RCC 7860 (cell line): ENCODE data around the gene AFMID.

Experiments used
- DNase-seq: peaks from one replicate; pipeline ENCODE4 v3.0.0-alpha.2; 2015; ENCODE audit warnings: low spot score
- FAIRE-seq: peaks from 2 replicates; lab custom pipeline; 2012; peaks lifted over from hg19 to GRCh38; lab: Jason Lieb, UNC

Gene AFMID

GRCh38 chr17:78236362-78237127 is 49.4 kb downstream of the AFMID start:
- DNase-seq = no peak
- no peak for FAIRE-seq

DNA sequence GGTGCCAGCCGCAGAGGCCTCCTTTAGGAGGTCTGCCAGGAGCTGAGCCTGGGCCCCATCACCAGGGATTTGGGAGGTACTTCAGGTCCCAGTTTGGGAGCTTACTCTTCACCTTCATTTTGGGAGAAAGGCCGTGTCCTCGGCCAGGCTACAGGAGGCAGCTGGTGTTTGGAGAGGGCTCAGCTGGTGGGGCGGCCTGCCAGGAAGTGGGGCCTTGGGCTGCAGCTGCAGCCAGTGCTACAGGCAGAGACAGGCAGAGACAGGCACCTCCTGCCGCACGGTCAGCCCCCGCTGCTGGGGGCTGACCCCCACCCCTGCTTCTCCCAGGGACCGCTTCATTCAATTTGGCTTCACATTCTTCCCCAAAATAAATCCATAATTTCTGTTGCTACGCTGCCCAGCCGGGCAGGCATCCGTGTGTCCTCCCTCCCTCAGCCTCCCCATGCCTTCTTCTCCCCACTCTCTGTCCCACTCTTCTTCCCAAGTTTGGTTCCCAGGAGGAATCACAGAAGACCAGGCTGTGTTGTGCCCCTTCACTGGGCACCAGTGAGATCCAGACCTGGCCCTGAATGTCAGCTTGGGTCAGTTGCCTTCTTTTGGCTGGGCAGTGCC is 50.3 kb downstream of the AFMID start:
- DNase-seq (no peak), FAIRE-seq (no peak)

- FAIRE-seq (no peak), DNase-seq (no peak)
Measured at GRCh38 chr17:78238823-78239488, 51.8 kb downstream of the AFMID start.

GRCh38 chr17:78239489-78239931 is 52.3 kb downstream of the AFMID start:
- DNase-seq = no peak

GRCh38 chr17:78240012-78240655 is 53.0 kb downstream of the AFMID start:
- DNase-seq (no peak), FAIRE-seq (no peak)

More at GRCh38 chr17:78239489-78239931, 52.3 kb downstream of the AFMID start:
- FAIRE-seq = no peak

DNA sequence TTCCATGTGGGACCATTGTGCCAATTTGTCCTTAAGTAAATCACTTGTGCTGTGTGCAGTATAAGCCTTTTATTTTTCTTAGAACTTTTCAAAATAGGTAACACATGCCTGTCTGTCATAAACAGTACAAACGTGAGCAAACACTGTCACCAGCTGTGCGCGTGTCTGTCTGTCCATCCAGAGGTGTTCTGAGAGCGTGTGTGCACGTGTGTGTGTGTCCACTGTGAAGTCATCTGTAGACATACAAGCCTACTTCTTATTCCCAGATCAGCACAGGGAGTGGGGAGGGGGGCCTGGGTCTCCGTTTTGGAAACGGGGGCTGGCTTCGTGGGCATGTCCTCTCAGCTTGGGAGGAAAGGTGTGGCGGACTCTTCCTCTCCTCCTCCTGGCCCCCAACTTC is 53.7 kb downstream of the AFMID start:
- DNase-seq (no peak), FAIRE-seq (no peak)

DNA sequence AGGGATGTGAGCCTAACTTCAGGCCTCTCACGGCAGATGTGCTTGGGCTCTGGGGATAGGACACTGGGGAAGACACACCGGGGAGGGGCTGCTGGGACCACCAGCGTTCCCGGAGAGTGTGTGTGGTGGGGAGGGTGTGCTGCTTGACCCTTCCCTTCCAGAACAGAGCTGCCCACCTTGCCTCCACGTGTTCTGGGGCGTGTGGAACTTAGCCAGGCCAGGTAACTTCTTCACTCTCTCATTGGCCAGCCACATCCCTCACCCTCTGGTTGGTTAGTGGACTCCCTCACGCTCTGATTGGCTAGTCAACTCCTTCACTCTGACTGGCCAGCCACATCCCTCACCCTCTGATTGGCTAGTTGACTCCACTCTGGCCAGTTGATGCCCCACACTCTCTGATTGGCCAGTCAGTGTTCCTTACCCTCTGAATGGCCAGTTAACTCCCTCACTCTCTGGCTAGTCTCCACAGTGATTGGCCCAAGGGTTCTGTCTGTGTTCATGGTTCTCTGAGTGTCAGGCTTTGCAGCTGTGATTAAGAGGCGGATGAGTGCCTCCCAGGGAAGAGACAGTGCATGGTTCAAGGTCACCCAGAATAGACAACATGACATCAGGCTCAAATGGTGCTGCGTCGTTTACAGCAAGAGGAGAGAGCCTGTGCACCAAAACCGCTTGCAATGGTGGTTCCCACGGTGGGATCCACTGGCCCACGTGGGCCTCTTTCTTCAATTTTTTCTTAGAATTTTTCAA is 54.3 kb downstream of the AFMID start:
- DNase-seq (peak; percentile 33), FAIRE-seq (no peak)

DNA sequence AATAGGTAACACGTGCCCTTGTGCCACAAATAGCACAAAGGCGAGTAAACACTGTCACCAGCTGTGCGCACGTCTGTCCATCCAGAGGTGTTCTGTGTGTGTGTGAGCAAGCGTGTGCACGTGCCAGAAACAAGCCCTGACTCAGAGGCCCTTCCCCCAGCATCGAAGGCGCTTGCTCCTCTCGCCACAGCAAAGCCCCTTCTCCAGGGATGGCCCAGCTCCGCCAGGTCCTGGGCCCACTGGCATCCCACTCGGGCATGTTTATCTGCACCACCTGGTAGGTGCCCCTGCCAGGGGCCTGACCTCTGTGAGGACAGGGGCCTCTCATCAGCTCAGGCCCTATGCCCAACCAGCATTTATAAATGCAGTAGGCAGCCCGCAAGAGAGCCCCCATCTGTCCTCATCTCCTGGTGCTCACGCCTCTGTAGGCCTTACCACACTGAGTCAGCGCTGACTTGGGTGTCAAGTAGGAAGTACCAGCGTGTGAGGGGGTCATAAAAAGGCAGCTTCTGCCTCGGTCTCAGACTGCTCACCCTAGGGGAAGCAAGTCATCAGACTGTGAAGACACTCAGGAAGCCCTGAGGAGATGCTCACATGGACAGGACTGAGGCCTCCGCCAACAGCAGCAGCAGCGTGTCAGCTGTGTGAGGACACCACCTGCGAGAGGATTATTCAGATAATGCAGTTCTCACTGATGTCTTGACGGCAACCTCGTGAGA is 55.0 kb downstream of the AFMID start:
- DNase-seq (peak; percentile 91), FAIRE-seq (peak; percentile 88)

- no peak for FAIRE-seq
- DNase-seq = no peak
Measured at GRCh38 chr17:78247304-78247703, 60.1 kb downstream of the AFMID start.

GRCh38 chr17:78248051-78248914 is 61.1 kb downstream of the AFMID start:
- DNase-seq (no peak), FAIRE-seq (no peak)

DNA sequence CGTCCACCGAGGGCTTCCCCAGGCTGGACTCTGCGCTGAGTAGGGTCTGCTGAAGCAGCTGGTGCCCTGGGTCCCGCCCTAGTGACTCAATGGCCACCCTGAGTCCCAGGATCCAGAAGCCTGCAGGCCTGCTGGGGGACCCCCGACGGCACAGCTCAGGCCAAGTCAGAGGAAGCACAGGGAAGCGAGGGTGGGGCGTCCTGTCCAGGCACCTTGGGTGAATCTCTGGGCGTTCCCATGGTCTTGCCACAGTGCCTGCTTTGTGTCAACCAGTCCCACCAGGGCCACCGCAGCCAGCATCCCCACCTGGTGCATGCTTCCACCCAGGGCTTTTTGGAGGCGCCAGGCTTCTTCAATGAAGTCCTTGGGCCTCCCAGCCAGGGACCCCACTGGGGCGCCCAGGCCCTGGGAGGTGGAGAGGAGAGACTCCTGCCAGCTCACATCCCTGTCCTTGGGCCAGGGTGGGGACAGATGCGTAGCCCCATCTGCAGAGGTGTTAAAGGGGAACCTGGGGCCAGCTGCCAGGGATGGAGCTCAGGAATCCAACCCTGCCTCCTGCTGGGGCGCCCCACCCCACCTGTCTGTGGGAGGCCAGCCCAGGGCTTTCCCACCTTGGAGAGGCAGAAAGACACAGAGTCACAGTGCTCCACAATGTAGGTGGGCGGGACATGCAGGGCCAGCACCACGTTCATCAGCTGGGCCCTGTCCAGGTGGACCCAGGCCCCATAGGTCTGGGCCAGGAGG is 62.1 kb downstream of the AFMID start:
- DNase-seq (no peak), FAIRE-seq (no peak)

- FAIRE-seq (no peak), DNase-seq (no peak)
Measured at GRCh38 chr17:78249818-78250806, 63.0 kb downstream of the AFMID start.

DNA sequence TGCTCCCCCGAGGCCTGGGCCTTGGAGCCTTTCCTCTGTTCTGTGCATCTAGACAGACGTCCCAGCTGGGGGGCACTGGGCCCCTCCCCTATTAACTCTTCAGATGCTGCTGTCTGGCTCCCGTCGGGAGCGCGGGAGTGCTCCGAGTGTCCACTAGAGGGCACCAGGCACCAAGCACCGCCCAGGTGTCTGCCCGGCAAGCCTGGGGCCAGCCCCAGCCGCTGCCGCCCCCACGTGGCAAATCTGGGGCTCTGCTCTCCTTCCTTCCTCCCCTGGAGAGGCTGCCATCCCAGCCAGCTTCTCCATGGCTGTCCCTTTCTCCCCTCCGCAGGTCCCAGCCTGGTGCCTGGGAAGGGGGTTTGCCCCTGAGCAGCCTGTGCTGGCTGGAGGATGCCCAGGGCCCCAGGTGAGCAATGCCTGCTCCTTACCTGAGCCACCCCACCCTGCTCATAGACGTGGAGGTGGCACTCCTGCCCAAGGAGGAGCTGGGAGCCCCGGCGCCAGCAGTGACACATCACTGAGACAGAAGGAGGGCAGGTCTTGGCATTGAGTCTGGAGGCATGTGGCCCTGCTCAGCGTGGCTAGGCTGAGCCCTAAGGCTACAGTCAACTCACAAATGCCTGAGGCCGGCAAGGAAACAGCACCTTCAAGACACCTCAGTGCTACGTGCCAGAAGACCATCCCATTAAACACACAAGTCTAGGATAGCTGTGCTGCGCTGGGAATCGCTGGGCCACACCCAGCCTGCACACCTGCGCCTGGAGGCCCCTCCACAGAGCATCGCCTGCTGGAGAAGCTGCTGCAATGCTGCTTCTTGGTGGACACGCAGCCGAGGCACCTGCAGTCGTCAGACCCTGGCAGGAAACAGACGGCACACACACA is 64.0 kb downstream of the AFMID start:
- FAIRE-seq = no peak
- DNase-seq = peak; percentile 77

- FAIRE-seq = no peak
- DNase-seq = no peak
Measured at GRCh38 chr17:78251773-78252103, 64.6 kb downstream of the AFMID start.

DNA sequence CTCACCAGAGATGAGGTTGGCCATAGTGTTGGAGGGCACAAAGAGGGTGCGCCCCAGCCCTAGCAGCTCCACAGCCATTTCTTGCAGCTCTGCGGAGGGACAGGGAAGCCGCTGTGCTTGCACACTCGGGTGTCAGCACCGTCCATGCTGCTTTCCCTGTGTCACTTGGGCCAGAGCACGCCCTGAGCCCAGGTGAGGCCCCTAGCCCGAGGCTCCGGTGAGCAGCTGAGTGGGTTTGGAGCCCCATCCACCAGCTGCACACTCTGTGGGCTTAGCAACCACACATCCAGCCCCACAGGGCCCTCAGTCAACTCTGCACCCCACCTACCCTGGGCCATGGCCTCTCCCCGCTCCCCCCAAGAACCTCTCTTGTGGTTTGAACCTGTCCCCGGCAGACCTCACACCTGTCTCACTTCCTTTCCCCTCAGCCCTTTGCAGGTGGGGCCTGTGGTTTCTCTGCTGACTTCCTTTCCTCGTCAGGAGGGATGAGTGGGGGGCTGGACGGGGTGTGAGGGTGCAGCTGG is 65.0 kb downstream of the AFMID start:
- FAIRE-seq = no peak
- no peak for DNase-seq
